ENCODE data around the gene PCDHB11.
"Not testable (repeated sequence)": the region's sequence is repeated elsewhere in the genome, so short reads cannot be mapped to it uniquely, and the experiment has no call there.

Gene PCDHB11
- long read RNA-seq, donor 1, full-length matches to known transcripts = 6 of 6 reads
- long read RNA-seq, donor 1, partial matches to known transcripts = 0 of 6 reads
- long read RNA-seq, donor 1, other reads (novel, unspliced or antisense) = 0 of 6 reads
- long read RNA-seq, donor 2, full-length matches to known transcripts = 4 of 4 reads
- long read RNA-seq, donor 2, partial matches to known transcripts = 0 of 4 reads
- long read RNA-seq, donor 2, other reads (novel, unspliced or antisense) = 0 of 4 reads
- long read RNA-seq, donor 3, full-length matches to known transcripts = 4 of 4 reads
- long read RNA-seq, donor 3, partial matches to known transcripts = 0 of 4 reads
- long read RNA-seq, donor 3, other reads (novel, unspliced or antisense) = 0 of 4 reads
- long read RNA-seq, donor 4, full-length matches to known transcripts = 21 of 21 reads
- long read RNA-seq, donor 4, partial matches to known transcripts = 0 of 21 reads
- long read RNA-seq, donor 4, other reads (novel, unspliced or antisense) = 0 of 21 reads
- long read RNA-seq, donor 5, full-length matches to known transcripts = 11 of 11 reads
- long read RNA-seq, donor 5, partial matches to known transcripts = 0 of 11 reads
- long read RNA-seq, donor 5, other reads (novel, unspliced or antisense) = 0 of 11 reads
- long read RNA-seq, donor 6, full-length matches to known transcripts = 11 of 11 reads
- long read RNA-seq, donor 6, partial matches to known transcripts = 0 of 11 reads
- long read RNA-seq, donor 6, other reads (novel, unspliced or antisense) = 0 of 11 reads
- long read RNA-seq, donor 7, full-length matches to known transcripts = 23 of 23 reads
- long read RNA-seq, donor 7, partial matches to known transcripts = 0 of 23 reads
- long read RNA-seq, donor 7, other reads (novel, unspliced or antisense) = 0 of 23 reads
- long read RNA-seq, donor 8, full-length matches to known transcripts = 5 of 5 reads
- long read RNA-seq, donor 8, partial matches to known transcripts = 0 of 5 reads
- long read RNA-seq, donor 8, other reads (novel, unspliced or antisense) = 0 of 5 reads

GRCh38 chr5:141199359-141200235 lies at the start of gene PCDHB11:
Gene PCDHB11, plus strand, starts transcription at chr5:141199627. Its CDS starts 148 bp downstream, at chr5:141199775.
- DNase-seq = no peak

GRCh38 chr5:141149812-141150211 lies 49.6 kb upstream of the PCDHB11 start, which contains the start of gene PCDHB6:
Gene PCDHB6, plus strand, starts transcription at chr5:141150057. Its CDS starts 201 bp downstream, at chr5:141150258.
- DNase-seq = no peak

- DNase-seq = no peak
Observed at GRCh38 chr5:141150224-141150992, 49.0 kb upstream of the PCDHB11 start.

- DNase-seq = no peak
Observed at GRCh38 chr5:141150993-141151325, 48.5 kb upstream of the PCDHB11 start.

GRCh38 chr5:141151632-141152031 lies 47.8 kb upstream of the PCDHB11 start:
- DNase-seq = not testable (repeated sequence)

- not testable (repeated sequence) for DNase-seq
Observed at GRCh38 chr5:141152096-141152495, 47.3 kb upstream of the PCDHB11 start.

GRCh38 chr5:141155540-141156374 lies 43.7 kb upstream of the PCDHB11 start:
- no peak for DNase-seq

GRCh38 chr5:141157356-141157755 lies 42.1 kb upstream of the PCDHB11 start:
- DNase-seq = not testable (repeated sequence)

- DNase-seq = not testable (repeated sequence)
Observed at GRCh38 chr5:141157901-141158300, 41.5 kb upstream of the PCDHB11 start.

- DNase-seq = peak; percentile 12
Observed at GRCh38 chr5:141172381-141173204, 26.8 kb upstream of the PCDHB11 start, which contains the start of gene PCDHB7. Gene PCDHB7, plus strand, starts transcription at chr5:141172644. Its CDS starts 192 bp downstream, at chr5:141172836.

- not testable (repeated sequence) for DNase-seq
Observed at GRCh38 chr5:141174291-141175104, 24.9 kb upstream of the PCDHB11 start.

- DNase-seq = no peak
Observed at GRCh38 chr5:141175933-141176332, 23.5 kb upstream of the PCDHB11 start.

- not testable (repeated sequence) for DNase-seq
Observed at GRCh38 chr5:141177577-141178191, 21.7 kb upstream of the PCDHB11 start, which contains the start of gene PCDHB8. Gene PCDHB8, plus strand, starts transcription at chr5:141177790. Its CDS starts 245 bp downstream, at chr5:141178035.

GRCh38 chr5:141179371-141179770 lies 20.1 kb upstream of the PCDHB11 start:
- DNase-seq = not testable (repeated sequence)

- DNase-seq = not testable (repeated sequence)
Observed at GRCh38 chr5:141179876-141180275, 19.6 kb upstream of the PCDHB11 start.

GRCh38 chr5:141180313-141180712 lies 19.1 kb upstream of the PCDHB11 start:
- no peak for DNase-seq

- DNase-seq = no peak
Observed at GRCh38 chr5:141182248-141182647, 17.2 kb upstream of the PCDHB11 start, which contains the start of gene PCDHB16. Gene PCDHB16, plus strand, starts transcription at chr5:141182387. Its CDS starts 173 bp downstream, at chr5:141182560.

All from right kidney (tissue), 9 donors.